DMS 273 (cell line): Measurements from ENCODE around the gene MAP4.

Experiments used
- DNase-seq: peaks from one replicate; lab custom pipeline; 2025; ENCODE audit not compliant: unreplicated experiment; lab: John Stamatoyannopoulos, UW

Gene MAP4

GRCh38 chr3:47870156-47870555 lies 146.1 kb downstream of the MAP4 start:
- DNase-seq = no peak

GRCh38 chr3:47868306-47868705 lies 147.9 kb downstream of the MAP4 start:
- DNase-seq = no peak

GRCh38 chr3:47867451-47868044 lies 148.7 kb downstream of the MAP4 start:
- no peak for DNase-seq

GRCh38 chr3:47865192-47865591 lies 151.0 kb downstream of the MAP4 start:
- no peak for DNase-seq

- DNase-seq = no peak
Measured at GRCh38 chr3:47863391-47864128, 152.7 kb downstream of the MAP4 start.

- DNase-seq = no peak
Measured at GRCh38 chr3:47859956-47860605, 156.1 kb downstream of the MAP4 start.

- DNase-seq = no peak
Measured at GRCh38 chr3:47857151-47857550, 159.1 kb downstream of the MAP4 start.

- DNase-seq = no peak
Measured at GRCh38 chr3:47856669-47857068, 159.5 kb downstream of the MAP4 start.

GRCh38 chr3:47855461-47856383 lies 160.5 kb downstream of the MAP4 start:
- DNase-seq = no peak

- DNase-seq = no peak
Measured at GRCh38 chr3:47854720-47855455, 161.3 kb downstream of the MAP4 start.

GRCh38 chr3:47854267-47854666 lies 161.9 kb downstream of the MAP4 start:
- no peak for DNase-seq

- DNase-seq = no peak
Measured at GRCh38 chr3:47852604-47853602, 163.3 kb downstream of the MAP4 start.

- DNase-seq = no peak
Measured at GRCh38 chr3:47851888-47852603, 164.2 kb downstream of the MAP4 start.

- peak; percentile 21 for DNase-seq
Measured at GRCh38 chr3:47850564-47851410, 165.4 kb downstream of the MAP4 start.

GRCh38 chr3:47849699-47850563 lies 166.3 kb downstream of the MAP4 start:
- DNase-seq = peak; percentile 49

GRCh38 chr3:47849186-47849698 lies 167.0 kb downstream of the MAP4 start:
- DNase-seq = no peak
